Stimulated activated CD4-positive, alpha-beta T cell treated with anti-CD3 and anti-CD28 coated beads, Interleukin-2, amount 100 ng/mL, for 24 hours (primary cell): ENCODE results near the gene IRX2.

Source experiments
- DNase-seq, 2 donors: peaks; one replicate each; pipeline ENCODE4 v3.0.0-alpha.2; 2020

Gene IRX2

GRCh38 chr5:2755681-2756171 is 4.2 kb upstream of the IRX2 start:
- DNase-seq = no peak

- no peak for DNase-seq
These were observed 3.7 kb upstream of the IRX2 start for GRCh38 chr5:2755076-2755680.

- DNase-seq = no peak
These were observed 3.2 kb upstream of the IRX2 start for GRCh38 chr5:2754581-2755075.

- no peak for DNase-seq
These were observed 2.3 kb upstream of the IRX2 start for GRCh38 chr5:2753452-2754420.

- no peak for DNase-seq
These were observed 1.5 kb upstream of the IRX2 start for GRCh38 chr5:2752821-2753439.

GRCh38 chr5:2752059-2752820 is 763 bp upstream of the IRX2 start:
- DNase-seq = no peak

- no peak for DNase-seq
These were observed 566 bp downstream of the IRX2 start for GRCh38 chr5:2750758-2751464.

GRCh38 chr5:2750026-2750757 is 1.3 kb downstream of the IRX2 start:
- no peak for DNase-seq

GRCh38 chr5:2749514-2750025 is 1.9 kb downstream of the IRX2 start:
- no peak for DNase-seq

- no peak for DNase-seq
These were observed 2.5 kb downstream of the IRX2 start for GRCh38 chr5:2748861-2749513.

- DNase-seq = no peak
These were observed 3.2 kb downstream of the IRX2 start for GRCh38 chr5:2748179-2748860.

- no peak for DNase-seq
These were observed 3.9 kb downstream of the IRX2 start for GRCh38 chr5:2747363-2748162.

- DNase-seq = no peak
These were observed 4.9 kb downstream of the IRX2 start for GRCh38 chr5:2746561-2747032.

GRCh38 chr5:2744485-2744884 is 7.0 kb downstream of the IRX2 start:
- no peak for DNase-seq

- no peak for DNase-seq
These were observed 8.4 kb downstream of the IRX2 start for GRCh38 chr5:2742921-2743679.

GRCh38 chr5:2741956-2742355 is 9.5 kb downstream of the IRX2 start:
- DNase-seq = no peak

- DNase-seq = no peak
These were observed 10.5 kb downstream of the IRX2 start for GRCh38 chr5:2740876-2741555.
